Bronchial epithelial cell (primary cell): ENCODE results near the gene RHOT2. TPM values are rescaled to one million over a fixed set of nuclear protein-coding genes. Genes with fewer than 3 reads are reported as not detected.

ENCODE experiments used
- DNase-seq: peaks from one replicate; pipeline ENCODE4 v3.0.0-alpha.2; 2010; ENCODE audit warnings: low read depth
- FAIRE-seq: peaks from 2 replicates; lab custom pipeline; 2011; peaks lifted over from hg19 to GRCh38; lab: Jason Lieb, UNC
- H3K27me3 ChIP-seq: 2 replicates; pipeline ENCODE4 v1.5.1; 2011; ENCODE audit warnings: low read length; ENCODE audit not compliant: control insufficient read depth, insufficient read depth
- H3K36me3 ChIP-seq: 2 replicates; pipeline ENCODE4 v1.5.1; 2011; ENCODE audit warnings: low read length; ENCODE audit not compliant: control insufficient read depth, insufficient read depth
- H3K4me3 ChIP-seq: 2 replicates; pipeline ENCODE4 v1.5.1; 2011; ENCODE audit warnings: mild to moderate bottlenecking, low read depth, low read length, control low read depth
- total RNA-seq: library from RNA; depleted of rRNA; stranded (reverse); fragments of >200 nt; gene quantifications from 2 replicates; pipeline ENCODE4 v1.2.1, GENCODE V29; 2014
- TF ChIP-seq, protein P1 (sequence below): IDR thresholded peaks from 2 replicates; pipeline ENCODE4 v1.5.1; 2011; ENCODE audit warnings: mild to moderate bottlenecking, moderate library complexity, low read length, control low read depth, inconsistent platforms; ENCODE audit not compliant: insufficient read depth, severe bottlenecking

RHOT2 gene
- total RNA-seq, 1 donor from 2014 or later = 44.5 TPM

DNA sequence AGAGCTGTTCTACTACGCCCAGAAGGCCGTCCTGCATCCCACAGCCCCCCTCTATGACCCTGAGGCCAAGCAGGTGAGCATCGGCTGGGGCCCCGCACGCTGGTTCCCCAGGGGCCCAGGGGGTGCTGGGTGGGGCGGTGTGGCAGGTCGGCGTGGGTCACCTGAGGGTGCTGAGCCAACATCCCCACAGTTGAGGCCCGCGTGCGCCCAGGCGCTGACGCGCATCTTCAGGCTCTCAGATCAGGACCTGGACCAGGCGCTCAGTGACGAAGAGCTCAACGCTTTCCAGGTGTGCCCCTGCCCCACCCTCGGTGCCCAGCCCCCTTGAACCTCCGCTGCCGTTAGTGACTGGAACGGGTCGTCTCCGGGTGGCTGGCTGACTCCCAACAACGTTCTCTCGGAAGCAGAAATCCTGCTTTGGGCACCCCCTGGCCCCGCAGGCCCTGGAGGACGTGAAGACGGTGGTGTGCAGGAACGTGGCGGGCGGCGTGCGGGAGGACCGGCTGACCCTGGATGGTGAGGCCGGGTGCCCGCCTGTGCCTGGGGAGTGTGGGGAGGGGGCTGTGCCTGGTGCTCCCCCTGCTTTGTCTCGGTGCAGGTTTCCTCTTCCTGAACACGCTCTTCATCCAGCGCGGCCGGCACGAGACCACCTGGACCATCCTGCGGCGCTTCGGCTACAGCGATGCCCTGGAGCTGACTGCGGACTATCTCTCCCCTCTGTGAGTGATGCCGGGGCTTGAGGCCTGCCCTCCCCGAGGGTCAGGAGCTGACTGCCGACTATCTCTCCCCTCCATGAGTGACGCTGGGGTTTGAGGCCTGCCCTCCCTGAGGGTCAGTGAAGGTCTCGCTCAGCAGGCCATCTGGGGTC, 2.8 kb downstream of the RHOT2 start:
- TF ChIP-seq, protein P1, sequence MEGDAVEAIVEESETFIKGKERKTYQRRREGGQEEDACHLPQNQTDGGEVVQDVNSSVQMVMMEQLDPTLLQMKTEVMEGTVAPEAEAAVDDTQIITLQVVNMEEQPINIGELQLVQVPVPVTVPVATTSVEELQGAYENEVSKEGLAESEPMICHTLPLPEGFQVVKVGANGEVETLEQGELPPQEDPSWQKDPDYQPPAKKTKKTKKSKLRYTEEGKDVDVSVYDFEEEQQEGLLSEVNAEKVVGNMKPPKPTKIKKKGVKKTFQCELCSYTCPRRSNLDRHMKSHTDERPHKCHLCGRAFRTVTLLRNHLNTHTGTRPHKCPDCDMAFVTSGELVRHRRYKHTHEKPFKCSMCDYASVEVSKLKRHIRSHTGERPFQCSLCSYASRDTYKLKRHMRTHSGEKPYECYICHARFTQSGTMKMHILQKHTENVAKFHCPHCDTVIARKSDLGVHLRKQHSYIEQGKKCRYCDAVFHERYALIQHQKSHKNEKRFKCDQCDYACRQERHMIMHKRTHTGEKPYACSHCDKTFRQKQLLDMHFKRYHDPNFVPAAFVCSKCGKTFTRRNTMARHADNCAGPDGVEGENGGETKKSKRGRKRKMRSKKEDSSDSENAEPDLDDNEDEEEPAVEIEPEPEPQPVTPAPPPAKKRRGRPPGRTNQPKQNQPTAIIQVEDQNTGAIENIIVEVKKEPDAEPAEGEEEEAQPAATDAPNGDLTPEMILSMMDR = no peak
- H3K36me3 ChIP-seq = peaks cover 31% of the 10 kb centered on the region
- DNase-seq (no peak), FAIRE-seq (no peak)
- no peaks in the 10 kb centered on the region for H3K27me3 ChIP-seq
- H3K4me3 ChIP-seq = no peak overlapping the region

DNA sequence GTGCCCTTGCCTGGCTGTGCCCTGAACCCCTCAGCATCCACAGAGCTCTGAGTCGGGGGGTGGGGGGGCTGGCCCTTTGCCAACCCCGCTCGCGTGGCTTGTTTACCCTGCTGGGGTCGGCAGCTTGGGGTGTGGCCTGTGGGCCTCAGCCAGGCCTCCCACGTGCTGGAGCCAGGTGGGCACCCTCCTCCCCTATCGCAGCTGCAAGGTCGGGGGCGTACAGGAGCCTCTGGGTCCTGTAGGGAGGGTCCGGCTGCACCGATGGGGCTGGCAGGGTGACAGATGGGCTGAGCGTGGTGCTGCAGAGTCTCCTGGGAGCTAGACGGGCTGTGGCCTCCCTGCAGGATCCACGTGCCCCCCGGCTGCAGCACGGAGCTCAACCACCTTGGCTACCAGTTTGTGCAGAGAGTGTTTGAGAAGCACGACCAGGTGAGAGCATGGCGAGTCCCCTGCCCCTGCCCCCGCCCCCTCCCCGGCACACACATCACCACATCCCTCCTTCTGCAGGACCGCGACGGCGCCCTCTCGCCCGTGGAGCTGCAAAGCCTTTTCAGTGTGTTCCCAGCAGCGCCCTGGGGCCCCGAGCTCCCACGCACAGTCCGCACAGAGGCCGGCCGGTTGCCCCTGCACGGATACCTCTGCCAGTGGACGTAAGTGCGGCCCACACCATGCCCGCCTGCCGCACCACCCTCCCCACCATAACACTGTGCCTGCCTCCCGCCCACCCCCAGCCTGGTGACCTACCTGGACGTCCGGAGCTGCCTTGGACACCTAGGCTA, 3.6 kb downstream of the RHOT2 start:
- no peaks in the 10 kb centered on the region for H3K27me3 ChIP-seq
- no peak overlapping the region for H3K4me3 ChIP-seq
- peaks cover 31% of the 10 kb centered on the region for H3K36me3 ChIP-seq
- DNase-seq = no peak
- no peak for FAIRE-seq
- TF ChIP-seq, protein P1 = no peak

DNA sequence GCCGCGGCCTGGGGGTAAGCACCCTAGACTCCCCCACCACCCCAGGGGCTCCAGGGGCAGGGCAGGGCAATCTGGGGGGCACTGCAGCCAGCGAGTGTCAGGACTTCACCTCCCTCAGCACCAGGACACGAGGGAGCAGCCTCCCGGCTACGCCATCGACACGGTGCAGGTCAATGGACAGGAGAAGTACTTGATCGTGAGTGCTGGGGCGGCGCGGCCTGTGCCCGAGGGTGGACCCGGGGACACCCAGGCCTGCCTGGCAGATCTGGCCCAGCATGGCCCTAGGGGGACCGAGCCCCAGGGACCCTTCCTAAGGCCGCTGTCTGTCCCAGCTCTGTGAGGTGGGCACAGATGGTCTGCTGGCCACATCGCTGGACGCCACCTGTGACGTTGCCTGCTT, 4.4 kb downstream of the RHOT2 start:
- no peak for FAIRE-seq
- no peak for DNase-seq
- TF ChIP-seq, protein P1 = no peak
- no peak overlapping the region for H3K4me3 ChIP-seq
- H3K27me3 ChIP-seq = no peaks in the 10 kb centered on the region
- peaks cover 31% of the 10 kb centered on the region for H3K36me3 ChIP-seq

DNA sequence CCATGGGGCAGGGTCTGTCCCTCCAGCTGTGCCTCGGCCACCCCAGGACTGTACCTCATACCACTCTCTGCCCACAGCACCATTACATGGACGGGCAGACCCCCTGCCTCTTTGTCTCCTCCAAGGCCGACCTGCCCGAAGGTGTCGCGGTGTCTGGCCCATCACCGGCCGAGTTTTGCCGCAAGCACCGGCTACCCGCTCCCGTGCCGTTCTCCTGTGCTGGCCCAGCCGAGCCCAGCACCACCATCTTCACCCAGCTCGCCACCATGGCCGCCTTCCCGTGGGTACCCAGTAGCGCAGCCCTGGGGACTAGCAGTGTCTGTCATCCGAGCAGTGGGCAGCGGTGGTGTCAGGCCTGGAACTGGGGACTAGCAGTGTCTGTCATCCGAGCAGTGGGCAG, 4.9 kb downstream of the RHOT2 start:
- H3K4me3 ChIP-seq = no peak overlapping the region
- no peaks in the 10 kb centered on the region for H3K27me3 ChIP-seq
- FAIRE-seq (no peak), DNase-seq (no peak)
- TF ChIP-seq, protein P1 = no peak
- peaks cover 31% of the 10 kb centered on the region for H3K36me3 ChIP-seq

DNA sequence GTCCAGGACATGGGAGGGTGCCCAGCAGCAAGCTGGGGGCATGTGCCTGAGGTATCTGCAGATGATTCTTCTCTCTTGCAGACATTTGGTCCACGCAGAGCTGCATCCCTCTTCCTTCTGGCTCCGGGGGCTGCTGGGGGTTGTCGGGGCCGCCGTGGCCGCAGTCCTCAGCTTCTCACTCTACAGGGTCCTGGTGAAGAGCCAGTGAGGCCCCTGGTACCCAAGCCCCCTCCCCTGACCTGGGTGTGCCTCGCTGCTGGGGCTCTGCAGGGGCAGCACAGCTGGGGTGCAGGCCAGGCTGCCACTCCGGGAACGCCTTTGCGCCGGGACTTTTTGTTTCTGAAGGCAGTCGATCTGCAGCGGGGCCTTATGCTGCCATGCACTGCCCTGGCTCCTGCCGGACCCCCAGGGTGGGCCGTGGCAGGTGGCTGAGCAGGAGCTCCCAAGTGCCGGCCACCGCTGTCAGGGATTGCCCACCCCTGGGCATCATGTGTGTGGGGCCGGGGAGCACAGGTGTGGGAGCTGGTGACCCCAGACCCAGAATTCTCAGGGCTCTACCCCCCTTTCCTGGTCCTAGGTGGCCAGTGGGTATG, 5.6 kb downstream of the RHOT2 start:
- no peak for FAIRE-seq
- Histone ChIP-seq H3K27me3 (no peaks in the 10 kb centered on the region), H3K36me3 (peaks cover 32% of the 10 kb centered on the region), H3K4me3 (no peak overlapping the region)
- TF ChIP-seq, protein P1 = no peak
- DNase-seq = no peak
